GM18520 (cell line): ENCODE data around the gene NAPG.
"Not testable (repeated sequence)": the region's sequence is repeated elsewhere in the genome, so short reads cannot be mapped to it uniquely, and the experiment has no call there.

Experiments
- ATAC-seq: cut with Tn5 transposase; IDR thresholded peaks from one replicate; pipeline ENCODE4 v1.9.1; 2021; ENCODE audit not compliant: unreplicated experiment

Gene NAPG

GRCh38 chr18:10525697-10526560, at the start of gene NAPG:
Gene NAPG (plus strand): TSS chr18:10526027. CDS start chr18:10526103, 76 bp downstream.
- peak; percentile 69 for ATAC-seq

GRCh38 chr18:10476338-10476791, 49.5 kb upstream of the NAPG start:
- no peak for ATAC-seq

GRCh38 chr18:10477121-10477862, 48.5 kb upstream of the NAPG start:
- no peak for ATAC-seq

GRCh38 chr18:10477863-10478260, 48.0 kb upstream of the NAPG start:
- ATAC-seq, result no peak

- ATAC-seq, result no peak
Observed at GRCh38 chr18:10481831-10482230, 44.0 kb upstream of the NAPG start.

- ATAC-seq, result peak; percentile 11
Observed at GRCh38 chr18:10482363-10482984, 43.4 kb upstream of the NAPG start.

- peak; percentile 79 for ATAC-seq
Observed at GRCh38 chr18:10482985-10483949, 42.6 kb upstream of the NAPG start.

- ATAC-seq, result no peak
Observed at GRCh38 chr18:10485475-10485874, 40.4 kb upstream of the NAPG start.

- no peak for ATAC-seq
Observed at GRCh38 chr18:10486362-10486761, 39.5 kb upstream of the NAPG start.

- no peak for ATAC-seq
Observed at GRCh38 chr18:10487154-10487553, 38.7 kb upstream of the NAPG start.

GRCh38 chr18:10488017-10488416, 37.8 kb upstream of the NAPG start:
- ATAC-seq, result no peak

- peak; percentile 97 for ATAC-seq
Observed at GRCh38 chr18:10490401-10491165, 35.2 kb upstream of the NAPG start.

GRCh38 chr18:10495936-10496335, 29.9 kb upstream of the NAPG start:
- ATAC-seq, result no peak

GRCh38 chr18:10497206-10497749, 28.5 kb upstream of the NAPG start:
- ATAC-seq, result no peak

GRCh38 chr18:10499230-10499629, 26.6 kb upstream of the NAPG start:
- ATAC-seq, result no peak

- ATAC-seq, result no peak
Observed at GRCh38 chr18:10500038-10500437, 25.8 kb upstream of the NAPG start.

- ATAC-seq, result no peak
Observed at GRCh38 chr18:10504723-10505122, 21.1 kb upstream of the NAPG start.

- ATAC-seq, result not testable (repeated sequence)
Observed at GRCh38 chr18:10505892-10506291, 19.9 kb upstream of the NAPG start.

GRCh38 chr18:10508591-10508990, 17.2 kb upstream of the NAPG start:
- ATAC-seq, result no peak
